Measurements from ENCODE around the gene COPB2. TPM values are rescaled to one million over a fixed set of nuclear protein-coding genes. Genes with fewer than 3 reads are reported as not detected.
"Not testable (repeated sequence)": the region's sequence is repeated elsewhere in the genome, so short reads cannot be mapped to it uniquely, and the experiment has no call there.

The COPB2 gene
- total and polyA plus RNA-seq, 2 experiments from 2014 or later = 181 to 198 TPM

- Histone ChIP-seq H3K9me2 (ENCODE audit: insufficient read depth) (no peaks in the 10 kb centered on the region), H3K9ac (no peak overlapping the region), H2AFZ (no peak overlapping the region), H3K36me3 (ENCODE audit: low read depth) (no peaks in the 10 kb centered on the region), H3K9me3 (ENCODE audit: low read depth) (no peaks in the 10 kb centered on the region), H4K20me1 (ENCODE audit: insufficient read depth) (no peaks in the 10 kb centered on the region), H3K27me3 (replicated peaks; ENCODE audit: insufficient read depth) (no peaks in the 10 kb centered on the region), H3K79me2 (ENCODE audit: insufficient read depth) (no peaks in the 10 kb centered on the region), H3K4me1 (ENCODE audit: insufficient read depth) (no peaks in the 10 kb centered on the region), H3K27ac (no peak overlapping the region), H3F3A (ENCODE audit: insufficient read depth) (no peaks in the 10 kb centered on the region), H3K4me2 (ENCODE audit: unreplicated experiment) (no peak overlapping the region), H3K4me3 (no peak overlapping the region)
- 76 to 87% methylated on average over 3 of the region's 3 CpGs for WGBS, 2 experiments (ENCODE audit: low coverage in 1 of 2, low lambda C conversion rate in 2 of 2, missing lambda C conversion rate in 2 of 2)
- in situ Hi-C loops (cut with MboI) = no loop called here
- TF ChIP-seq EZH2 (IDR thresholded peaks at IDR 0.05; ENCODE audit: insufficient read depth, poor library complexity, severe bottlenecking) (no peak), EZH2phosphoT487 (IDR thresholded peaks at IDR 0.05; ENCODE audit: insufficient read depth, low read depth) (no peak)
- no peak for DNase-seq
These were observed 7.3 kb upstream of the COPB2 start for GRCh38 chr3:139396707-139397106.

GRCh38 chr3:139394116-139394515 is 4.7 kb upstream of the COPB2 start:
- Histone ChIP-seq H3K4me3 (no peak overlapping the region), H2AFZ (no peak overlapping the region), H3K27ac (no peak overlapping the region), H3K9me2 (ENCODE audit: insufficient read depth) (no peaks in the 10 kb centered on the region), H3K36me3 (ENCODE audit: low read depth) (no peaks in the 10 kb centered on the region), H3K9ac (no peak overlapping the region), H3K9me3 (ENCODE audit: low read depth) (no peaks in the 10 kb centered on the region), H3K4me1 (ENCODE audit: insufficient read depth) (0 out of 2 replicates have a peak, but pooled peaks cover 7% of the 10 kb centered on the region), H4K20me1 (ENCODE audit: insufficient read depth) (no peaks in the 10 kb centered on the region), H3K4me2 (ENCODE audit: unreplicated experiment) (no peak overlapping the region), H3K27me3 (replicated peaks; ENCODE audit: insufficient read depth) (no peaks in the 10 kb centered on the region), H3F3A (ENCODE audit: insufficient read depth) (peaks cover 8% of the 10 kb centered on the region; the same call in 1 of the 2 replicates), H3K79me2 (ENCODE audit: insufficient read depth) (peaks cover 13% of the 10 kb centered on the region)
- TF ChIP-seq EZH2 (IDR thresholded peaks at IDR 0.05; ENCODE audit: insufficient read depth, poor library complexity, severe bottlenecking) = no peak
- TF ChIP-seq EZH2phosphoT487 (IDR thresholded peaks at IDR 0.05; ENCODE audit: insufficient read depth, low read depth) = no peak
- in situ Hi-C loops (cut with MboI) = no loop called here
- DNase-seq = no peak

- Histone ChIP-seq H3K4me3 (peak overlapping the region; percentile 100), H3K9ac (peak overlapping the region; percentile 100), H3K9me3 (ENCODE audit: low read depth) (no peaks in the 10 kb centered on the region), H3K36me3 (ENCODE audit: low read depth) (no peaks in the 10 kb centered on the region), H4K20me1 (ENCODE audit: insufficient read depth) (peaks cover 28% of the 10 kb centered on the region), H3K79me2 (ENCODE audit: insufficient read depth) (peaks cover 65% of the 10 kb centered on the region), H2AFZ (peak overlapping the region; percentile 85), H3K27ac (peak overlapping the region; percentile 99), H3K4me2 (ENCODE audit: unreplicated experiment) (peak overlapping the region; percentile 94), H3K9me2 (ENCODE audit: insufficient read depth) (no peaks in the 10 kb centered on the region), H3K27me3 (replicated peaks; ENCODE audit: insufficient read depth) (no peaks in the 10 kb centered on the region), H3K4me1 (ENCODE audit: insufficient read depth) (peaks cover 35% of the 10 kb centered on the region), H3F3A (ENCODE audit: insufficient read depth) (peaks cover 8% of the 10 kb centered on the region; the same call in 1 of the 2 replicates)
- 1 to 2% methylated on average over 25 of the region's 25 CpGs for WGBS, 2 experiments (ENCODE audit: low coverage in 1 of 2, low lambda C conversion rate in 2 of 2, missing lambda C conversion rate in 2 of 2)
- in situ Hi-C loops (cut with MboI) = no loop called here
- DNase-seq = peak; percentile 41
- no peak for TF ChIP-seq EZH2 (IDR thresholded peaks at IDR 0.05; ENCODE audit: insufficient read depth, poor library complexity, severe bottlenecking)
- no peak for TF ChIP-seq EZH2phosphoT487 (IDR thresholded peaks at IDR 0.05; ENCODE audit: insufficient read depth, low read depth)
These were observed 461 bp downstream of the COPB2 start for GRCh38 chr3:139388821-139389551.

- H3K79me2 ChIP-seq (ENCODE audit: insufficient read depth) = peaks cover 74% of the 10 kb centered on the region
- peak overlapping the region; percentile 100 for H3K4me3 ChIP-seq
- in situ Hi-C loops (cut with MboI) = no loop called here
- H3K9ac ChIP-seq = peak overlapping the region; percentile 100
- H4K20me1 ChIP-seq (ENCODE audit: insufficient read depth) = peaks cover 36% of the 10 kb centered on the region
- H3K27me3 ChIP-seq (replicated peaks; ENCODE audit: insufficient read depth) = no peaks in the 10 kb centered on the region
- H3K36me3 ChIP-seq (ENCODE audit: low read depth) = peaks cover 4% of the 10 kb centered on the region; the same call in 1 of the 2 replicates
- peaks cover 41% of the 10 kb centered on the region for H3K4me1 ChIP-seq (ENCODE audit: insufficient read depth)
- H3K4me2 ChIP-seq (ENCODE audit: unreplicated experiment) = peak overlapping the region; percentile 94
- H2AFZ ChIP-seq = no peak overlapping the region
- TF ChIP-seq EZH2phosphoT487 (IDR thresholded peaks at IDR 0.05; ENCODE audit: insufficient read depth, low read depth) (no peak), EZH2 (IDR thresholded peaks at IDR 0.05; ENCODE audit: insufficient read depth, poor library complexity, severe bottlenecking) (no peak)
- peaks cover 11% of the 10 kb centered on the region; the same call in 1 of the 2 replicates for H3F3A ChIP-seq (ENCODE audit: insufficient read depth)
- 63 to 71% methylated on average over 10 of the region's 10 CpGs for WGBS, 2 experiments (ENCODE audit: low coverage in 1 of 2, low lambda C conversion rate in 2 of 2, missing lambda C conversion rate in 2 of 2)
- no peaks in the 10 kb centered on the region for H3K9me3 ChIP-seq (ENCODE audit: low read depth)
- no peak for DNase-seq
- no peaks in the 10 kb centered on the region for H3K9me2 ChIP-seq (ENCODE audit: insufficient read depth)
- H3K27ac ChIP-seq = no peak overlapping the region
These were observed 1.4 kb downstream of the COPB2 start for GRCh38 chr3:139388077-139388476.

GRCh38 chr3:139382291-139382690 is 7.2 kb downstream of the COPB2 start:
- Histone ChIP-seq H4K20me1 (ENCODE audit: insufficient read depth) (peaks cover 32% of the 10 kb centered on the region), H3K4me1 (ENCODE audit: insufficient read depth) (peaks cover 37% of the 10 kb centered on the region), H3K36me3 (ENCODE audit: low read depth) (peaks cover 59% of the 10 kb centered on the region), H3K79me2 (ENCODE audit: insufficient read depth) (peaks cover 100% of the 10 kb centered on the region)
- H3K27ac ChIP-seq; DNase-seq; H2AFZ ChIP-seq; H3K9me3 ChIP-seq (ENCODE audit: low read depth); H3K27me3 ChIP-seq (replicated peaks; ENCODE audit: insufficient read depth); H3K9me2 ChIP-seq (ENCODE audit: insufficient read depth); H3F3A ChIP-seq (ENCODE audit: insufficient read depth); H3K9ac ChIP-seq; in situ Hi-C loops (cut with MboI); H3K4me2 ChIP-seq (ENCODE audit: unreplicated experiment); H3K4me3 ChIP-seq: not testable (repeated sequence)
- 96 to 98% methylated on average over 2 of the region's 2 CpGs for WGBS, 2 experiments (ENCODE audit: low coverage in 1 of 2, low lambda C conversion rate in 2 of 2, missing lambda C conversion rate in 2 of 2)

All from GM23248 (cell line).